GM12878 (cell line): ENCODE data around the gene RASIP1. TPM values are rescaled to one million over a fixed set of nuclear protein-coding genes. Genes with fewer than 3 reads are reported as not detected.

Experiments used
- ATAC-seq: fragments of 200-7000 bp; cut with Tn5 transposase; 3 replicates; pipeline ENCODE4 v1.9.1; 2020; ENCODE audit warnings: mild to moderate bottlenecking, moderate library complexity
- BruUV-seq: library from RNA; stranded (reverse); fragments of 400-500 nt; replicated peaks from 2 replicates; lab custom pipeline; 2021; lab: Mats Ljungman, UMichigan
- CTCF ChIA-PET: fragments of 300-600 bp; sonication (Branson Sonifier 250); formaldehyde crosslinking; extraction: SDS; loops from one replicate; lab custom pipeline; 2021; ENCODE audit warnings: inconsistent platforms; lab: Yijun Ruan, JAX
- POLR2A ChIA-PET: fragments of 350-600 bp; formaldehyde crosslinking; extraction: SDS; loops from one replicate; lab custom pipeline; 2021; ENCODE audit warnings: inconsistent platforms; lab: Charles Lee
- RAD21 ChIA-PET: fragments of 300-600 bp; sonication (Branson Sonifier 250); formaldehyde crosslinking; loops from one replicate; lab custom pipeline; 2023; ENCODE audit warnings: antibody characterized with exemption; ENCODE audit not compliant: unreplicated experiment; lab: Charles Lee
- SMC1A ChIA-PET: fragments of 300-600 bp; sonication (Branson Sonifier 250); formaldehyde crosslinking; loops from one replicate; lab custom pipeline; 2023; ENCODE audit not compliant: unreplicated experiment, uncharacterized antibody; lab: Charles Lee
- DNase-seq: peaks from one replicate; pipeline ENCODE4 v3.0.0-alpha.2; 2011; ENCODE audit warnings: low read depth, low spot score
- FAIRE-seq: peaks from 3 replicates; lab custom pipeline; 2011; peaks lifted over from hg19 to GRCh38; lab: Jason Lieb, UNC
- H2AFZ ChIP-seq: 2 replicates; pipeline ENCODE4 v1.6.0; 2011; ENCODE audit warnings: low read depth, low read length, control low read depth; ENCODE audit not compliant: control insufficient read depth
- H3K27ac ChIP-seq: 2 replicates; pipeline ENCODE4 v1.5.1; 2011; ENCODE audit warnings: control low read depth; ENCODE audit not compliant: control insufficient read depth, insufficient read depth
- H3K27me3 ChIP-seq, 2 experiments: replicated peaks in 1 of 2; 2 replicates each; pipeline versions ENCODE4 v1.6.0 to v1.6.1; 2011; ENCODE audit warnings: low read length in 1 of 2; ENCODE audit not compliant: control insufficient read depth in 2 of 2, insufficient read depth in 2 of 2
- H3K36me3 ChIP-seq, 2 experiments: 2 replicates each; pipeline ENCODE4 v1.5.1; 2011; ENCODE audit warnings: low read length in 1 of 2; ENCODE audit not compliant: control insufficient read depth in 2 of 2, insufficient read depth in 2 of 2
- H3K4me1 ChIP-seq: 2 replicates; pipeline ENCODE4 v1.6.1; 2011; ENCODE audit warnings: mild to moderate bottlenecking, low read length, moderate library complexity, mixed read lengths; ENCODE audit not compliant: control insufficient read depth, insufficient read depth
- H3K4me2 ChIP-seq: 2 replicates; pipeline ENCODE4 v1.6.0; 2011; ENCODE audit warnings: control low read depth; ENCODE audit not compliant: control insufficient read depth, insufficient read depth
- H3K4me3 ChIP-seq: fragments of 200-600 bp; sonication (generic); 2 replicates; pipeline ENCODE4 v1.5.1; 2016
- H3K79me2 ChIP-seq: 2 replicates; pipeline ENCODE4 v1.6.0; 2011; ENCODE audit warnings: low read length; ENCODE audit not compliant: control insufficient read depth, insufficient read depth
- H3K9ac ChIP-seq: 2 replicates; pipeline ENCODE4 v1.8.0; 2011; ENCODE audit warnings: low read length, control low read depth, mixed read lengths; ENCODE audit not compliant: control insufficient read depth, insufficient read depth
- H3K9me3 ChIP-seq: replicated peaks from 3 replicates; pipeline ENCODE4 v1.5.1; 2011; ENCODE audit warnings: mild to moderate bottlenecking, low read length; ENCODE audit not compliant: control insufficient read depth, insufficient read depth
- H4K20me1 ChIP-seq: 2 replicates; pipeline ENCODE4 v1.6.0; 2011; ENCODE audit not compliant: control insufficient read depth, insufficient read depth
- CEBPB ChIP-seq, 2 experiments: fragments of 150-350 bp in 1 of 2; IDR thresholded peaks; 2 replicates each; pipeline ENCODE4 v1.6.1; 2012 to 2014; ENCODE audit warnings: low read depth in 2 of 2, low read length in 2 of 2, borderline replicate concordance in 1 of 2, inconsistent platforms in 1 of 2
- CHD2 ChIP-seq: IDR thresholded peaks from 2 replicates; pipeline ENCODE4 v1.6.1; 2011; ENCODE audit warnings: low read depth, low read length, improper control_type of control experiment, borderline replicate concordance
- ESRRA ChIP-seq: IDR thresholded peaks from 2 replicates; pipeline ENCODE4 v1.6.1; 2012; ENCODE audit warnings: mild to moderate bottlenecking, low read length, improper control_type of control experiment
- ETV6 ChIP-seq, 2 experiments: fragments of 450-650 bp in 1 of 2; IDR thresholded peaks in 1 of 2; conservative IDR thresholded peaks in 1 of 2; 2 replicates each; pipeline ENCODE4 v1.6.1; 2014; ENCODE audit warnings: antibody characterized with exemption in 1 of 2, borderline replicate concordance in 1 of 2, low read depth in 1 of 2, mild to moderate bottlenecking in 1 of 2, moderate library complexity in 1 of 2
- FOXK2 ChIP-seq: fragments of 450-650 bp; IDR thresholded peaks from 2 replicates; pipeline ENCODE4 v1.6.1; 2017; ENCODE audit warnings: mild to moderate bottlenecking, moderate library complexity
- IRF3 ChIP-seq: fragments of 450-650 bp; IDR thresholded peaks from 2 replicates; pipeline ENCODE4 v1.6.1; 2014; ENCODE audit warnings: mild to moderate bottlenecking
- LARP7 ChIP-seq: fragments of 450-650 bp; IDR thresholded peaks from 2 replicates; pipeline ENCODE4 v1.6.1; 2017; ENCODE audit warnings: mild to moderate bottlenecking
- MTA3 ChIP-seq: IDR thresholded peaks from 2 replicates; pipeline ENCODE4 v1.6.1; 2012; ENCODE audit warnings: low read length, inconsistent platforms, borderline replicate concordance
- NKRF ChIP-seq: fragments of 450-650 bp; conservative IDR thresholded peaks from 2 replicates; pipeline ENCODE4 v1.6.1; 2017; ENCODE audit warnings: mild to moderate bottlenecking, moderate library complexity
- POLR2A ChIP-seq: IDR thresholded peaks from 2 replicates; pipeline ENCODE4 v1.6.1; 2011; ENCODE audit warnings: low read depth, mild to moderate bottlenecking, low read length
- RCOR1 ChIP-seq: conservative IDR thresholded peaks from 2 replicates; pipeline ENCODE4 v1.6.1; 2012; ENCODE audit warnings: low read depth, low read length, improper control_type of control experiment
- SPI1 ChIP-seq: IDR thresholded peaks from 2 replicates; pipeline ENCODE4 v1.6.1; 2011; ENCODE audit warnings: low read depth, mild to moderate bottlenecking, low read length, moderate library complexity, borderline replicate concordance; ENCODE audit not compliant: insufficient read depth
- SUPT20H ChIP-seq: IDR thresholded peaks from 2 replicates; pipeline ENCODE4 v1.6.1; 2011; ENCODE audit warnings: low read depth, mild to moderate bottlenecking, low read length, moderate library complexity, borderline replicate concordance; ENCODE audit not compliant: control insufficient read depth
- WGBS: methylation state at CpG from one replicate; pipeline ENCODE4 v1.1.6; 2016; ENCODE audit warnings: low lambda C conversion rate; ENCODE audit not compliant: insufficient replicate concordance, insufficient coverage; ENCODE audit errors: missing lambda C conversion rate; 5-methylcytosine and 5-hydroxymethylcytosine counted together
- in situ Hi-C: fragments of 300-500 bp; cut with MboI; formaldehyde crosslinking; loops from 9 replicates; pipeline ENCODE4 v1.14.3; 2018; ENCODE audit warnings: mixed read lengths
- intact Hi-C: fragments of 100-400 bp; cut with micrococcal nuclease; formaldehyde crosslinking; loops from one replicate; pipeline ENCODE4 v1.14.2; 2022; ENCODE audit not compliant: unreplicated experiment
- polyA plus RNA-seq, 11 experiments: library from polyadenylated mRNA; depleted of rRNA in 4 of 11; unstranded in 6 of 11; stranded (reverse) in 5 of 11; fragments of >200 nt; fragmentation: Nextera tagmentation in 4 of 11; fragmentation: Illumina TruSeq in 1 of 11; extraction: Ambion mirVana in 4 of 11; extraction: Trizol in 1 of 11; gene quantifications; 1 replicate in 1 of 11; 2 replicates in 10 of 11; pipeline versions ENCODE4 v1.2.1 to v1.2.3, GENCODE V29; 2011 to 2016; ENCODE audit warnings: inconsistent platforms in 2 of 11, missing spikeins in 2 of 11, low read depth in 1 of 11
- total RNA-seq, 4 experiments: library from RNA; depleted of rRNA in 3 of 4; stranded (reverse); fragments of >200 nt in 3 of 4; fragmentation: Illumina TruSeq in 1 of 4; extraction: Trizol in 1 of 4; gene quantifications; 2 replicates each; pipeline versions ENCODE4 v1.2.1 to v1.2.3, GENCODE V29; 2013 to 2021
- TF ChIP-seq, protein P1 (sequence below): fragments of 450-650 bp; IDR thresholded peaks from 2 replicates; pipeline ENCODE4 v1.6.1; 2017; ENCODE audit warnings: mild to moderate bottlenecking, low read depth, inconsistent platforms; ENCODE audit not compliant: poor library complexity, severe bottlenecking

Gene RASIP1
- total and polyA plus RNA-seq, 10 of the 15 experiments (the other 5 are each of a cell fraction or from before 2014, with no cell fraction given): 0.08 TPM; not detected in 9

- WGBS: 16% methylated on average over 3 of the region's 4 CpGs
Measured at GRCh38 chr19:48749571-48750198, 9.3 kb upstream of the RASIP1 start.

More at GRCh38 chr19:48749571-48750198, 9.3 kb upstream of the RASIP1 start:
- ChIA-PET CTCF (no interaction called here), RAD21 (no interaction called here), SMC1A (no interaction called here), POLR2A (no interaction called here)
- H2AFZ ChIP-seq: no peak overlapping the region
- no peaks in the 10 kb centered on the region for H4K20me1 ChIP-seq
- no peak overlapping the region for H3K4me3 ChIP-seq
- TF ChIP-seq ETV6 (conservative IDR thresholded peaks at IDR 0.05 in 1 of 2, IDR thresholded peaks at IDR 0.05 in 1 of 2; ENCODE audit: borderline replicate concordance in 1 of 2, low read depth in 1 of 2): no peak
- TF ChIP-seq, protein P1, sequence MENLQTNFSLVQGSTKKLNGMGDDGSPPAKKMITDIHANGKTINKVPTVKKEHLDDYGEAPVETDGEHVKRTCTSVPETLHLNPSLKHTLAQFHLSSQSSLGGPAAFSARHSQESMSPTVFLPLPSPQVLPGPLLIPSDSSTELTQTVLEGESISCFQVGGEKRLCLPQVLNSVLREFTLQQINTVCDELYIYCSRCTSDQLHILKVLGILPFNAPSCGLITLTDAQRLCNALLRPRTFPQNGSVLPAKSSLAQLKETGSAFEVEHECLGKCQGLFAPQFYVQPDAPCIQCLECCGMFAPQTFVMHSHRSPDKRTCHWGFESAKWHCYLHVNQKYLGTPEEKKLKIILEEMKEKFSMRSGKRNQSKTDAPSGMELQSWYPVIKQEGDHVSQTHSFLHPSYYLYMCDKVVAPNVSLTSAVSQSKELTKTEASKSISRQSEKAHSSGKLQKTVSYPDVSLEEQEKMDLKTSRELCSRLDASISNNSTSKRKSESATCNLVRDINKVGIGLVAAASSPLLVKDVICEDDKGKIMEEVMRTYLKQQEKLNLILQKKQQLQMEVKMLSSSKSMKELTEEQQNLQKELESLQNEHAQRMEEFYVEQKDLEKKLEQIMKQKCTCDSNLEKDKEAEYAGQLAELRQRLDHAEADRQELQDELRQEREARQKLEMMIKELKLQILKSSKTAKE: no peak
- no peak for TF ChIP-seq POLR2A
- no peak for TF ChIP-seq CEBPB (IDR thresholded peaks at IDR 0.05; ENCODE audit: borderline replicate concordance in 1 of 2, low read depth in 2 of 2, low read length in 2 of 2)
- TF ChIP-seq NKRF: no peak
- no peak for TF ChIP-seq RCOR1
- no peak for TF ChIP-seq SUPT20H
- no peak for TF ChIP-seq IRF3
- TF ChIP-seq LARP7: no peak
- TF ChIP-seq SPI1: no peak
- no peak for TF ChIP-seq ESRRA
- no peak for TF ChIP-seq FOXK2
- no peak for TF ChIP-seq MTA3
- TF ChIP-seq CHD2: no peak
- H3K36me3 ChIP-seq: no peaks in the 10 kb centered on the region
- H3K4me1 ChIP-seq: no peaks in the 10 kb centered on the region
- intact Hi-C loops: no loop called here
- H3K27ac ChIP-seq: no peak overlapping the region
- H3K27me3 ChIP-seq: peaks cover 2 to 6% of the 10 kb centered on the region in 2 experiments; a peak in 3 of 4 replicates
- H3K9ac ChIP-seq: no peak overlapping the region
- H3K4me2 ChIP-seq: no peak overlapping the region
- BruUV-seq: no TSS peak
- DNase-seq (no peak), FAIRE-seq (no peak), ATAC-seq (no peak)
- in situ Hi-C loops: no loop called here
- no peaks in the 10 kb centered on the region for H3K79me2 ChIP-seq
- H3K9me3 ChIP-seq: peaks cover 2% of the 10 kb centered on the region; the same call in 1 of the 3 replicates
